Karpas-422 (cell line): ENCODE measurements around the gene OSCAR. TPM values are rescaled to one million over a fixed set of nuclear protein-coding genes. Genes with fewer than 3 reads are reported as not detected.

ENCODE experiments used
- DNase-seq: peaks from one replicate; pipeline ENCODE4 v3.0.0-alpha.2; 2015
- H2AFZ ChIP-seq: fragments of 200-600 bp; sonication (generic); 2 replicates; pipeline ENCODE4 v1.6.1; 2014; ENCODE audit warnings: antibody characterized with exemption, low read length, mixed read lengths
- H3K27ac ChIP-seq: fragments of 200-600 bp; sonication (generic); 2 replicates; pipeline ENCODE4 v1.5.1; 2014; ENCODE audit warnings: mild to moderate bottlenecking, low read length, moderate library complexity
- H3K27me3 ChIP-seq: fragments of 200-600 bp; sonication (generic); 2 replicates; pipeline ENCODE4 v1.6.1; 2014; ENCODE audit warnings: low read length, mixed read lengths
- H3K36me3 ChIP-seq: fragments of 200-600 bp; sonication (generic); 2 replicates; pipeline ENCODE4 v1.6.1; 2014; ENCODE audit warnings: low read length, mixed read lengths; ENCODE audit not compliant: insufficient read depth
- H3K4me1 ChIP-seq: fragments of 200-600 bp; sonication (generic); 2 replicates; pipeline ENCODE4 v1.6.1; 2014; ENCODE audit warnings: mild to moderate bottlenecking, low read length, mixed read lengths
- H3K4me2 ChIP-seq: fragments of 200-600 bp; sonication (generic); 2 replicates; pipeline ENCODE4 v1.6.1; 2014; ENCODE audit warnings: low read length, low read depth, mild to moderate bottlenecking; ENCODE audit not compliant: poor library complexity, severe bottlenecking
- H3K4me3 ChIP-seq: fragments of 200-600 bp; sonication (generic); 2 replicates; pipeline ENCODE4 v1.5.1; 2014; ENCODE audit warnings: mild to moderate bottlenecking, antibody characterized with exemption, low read length, mixed read lengths
- H3K79me2 ChIP-seq: fragments of 200-600 bp; sonication (generic); 2 replicates; pipeline ENCODE4 v1.6.1; 2014; ENCODE audit warnings: mild to moderate bottlenecking, low read length, mixed read lengths
- H3K9ac ChIP-seq: fragments of 200-600 bp; sonication (generic); 2 replicates; pipeline ENCODE4 v1.6.0; 2014; ENCODE audit warnings: low read length
- H3K9me2 ChIP-seq: fragments of 200-600 bp; sonication (generic), shearing (Covaris generic); replicated peaks from 2 replicates; pipeline ENCODE4 v1.6.0; 2014; ENCODE audit warnings: mild to moderate bottlenecking, low read length, moderate library complexity; ENCODE audit not compliant: insufficient read depth
- H3K9me3 ChIP-seq: fragments of 300-700, 200-600 bp; sonication (generic); 2 replicates; pipeline ENCODE4 v1.6.1; 2014; ENCODE audit warnings: low read length, mixed read lengths
- H4K20me1 ChIP-seq: fragments of 200-600 bp; sonication (generic); 2 replicates; pipeline ENCODE4 v1.6.1; 2014; ENCODE audit warnings: mild to moderate bottlenecking, antibody characterized with exemption, low read length, low read depth; ENCODE audit not compliant: insufficient read depth
- total RNA-seq: library from RNA; depleted of rRNA; stranded (reverse); fragments of >200 nt; shearing (Covaris generic); gene quantifications from 2 replicates; pipeline ENCODE4 v1.2.3, GENCODE V29; 2014; ENCODE audit warnings: low replicate concordance

OSCAR gene
- total RNA-seq, 1 experiment from 2014 or later, result not detected

GRCh38 chr19:54129617-54129996 lies 29.0 kb upstream of the OSCAR start:
- no peaks in the 10 kb centered on the region for H3K79me2 ChIP-seq

GRCh38 chr19:54128796-54129616 lies 28.4 kb upstream of the OSCAR start:
- H3K4me3 ChIP-seq, result no peak overlapping the region
- H3K36me3 ChIP-seq, result peaks cover 26% of the 10 kb centered on the region
- H3K27ac ChIP-seq, result no peak overlapping the region
- H2AFZ ChIP-seq, result no peak overlapping the region
- no peak for DNase-seq
- H4K20me1 ChIP-seq, result no peaks in the 10 kb centered on the region
- no peak overlapping the region for H3K4me2 ChIP-seq
- no peaks in the 10 kb centered on the region for H3K79me2 ChIP-seq
- H3K9me2 ChIP-seq, result no peaks in the 10 kb centered on the region
- H3K4me1 ChIP-seq, result no peaks in the 10 kb centered on the region
- H3K9me3 ChIP-seq, result no peaks in the 10 kb centered on the region
- no peak overlapping the region for H3K9ac ChIP-seq
- no peaks in the 10 kb centered on the region for H3K27me3 ChIP-seq

More at GRCh38 chr19:54129617-54129996, 29.0 kb upstream of the OSCAR start:
- no peak overlapping the region for H3K4me3 ChIP-seq
- no peaks in the 10 kb centered on the region for H3K4me1 ChIP-seq
- peaks cover 24% of the 10 kb centered on the region for H3K36me3 ChIP-seq
- H3K9me2 ChIP-seq, result no peaks in the 10 kb centered on the region
- H2AFZ ChIP-seq, result no peak overlapping the region
- no peak for DNase-seq
- H3K9ac ChIP-seq, result no peak overlapping the region
- H3K27ac ChIP-seq, result no peak overlapping the region
- no peaks in the 10 kb centered on the region for H4K20me1 ChIP-seq
- no peak overlapping the region for H3K4me2 ChIP-seq
- H3K9me3 ChIP-seq, result no peaks in the 10 kb centered on the region
- no peaks in the 10 kb centered on the region for H3K27me3 ChIP-seq

- no peak for DNase-seq
- H3K4me2 ChIP-seq, result no peak overlapping the region
- no peaks in the 10 kb centered on the region for H3K79me2 ChIP-seq
- H3K4me3 ChIP-seq, result no peak overlapping the region
- H3K36me3 ChIP-seq, result peaks cover 26% of the 10 kb centered on the region
- no peaks in the 10 kb centered on the region for H4K20me1 ChIP-seq
- no peaks in the 10 kb centered on the region for H3K9me2 ChIP-seq
- no peak overlapping the region for H3K27ac ChIP-seq
- no peak overlapping the region for H3K9ac ChIP-seq
- no peaks in the 10 kb centered on the region for H3K9me3 ChIP-seq
- no peak overlapping the region for H2AFZ ChIP-seq
- H3K4me1 ChIP-seq, result no peaks in the 10 kb centered on the region
- H3K27me3 ChIP-seq, result no peaks in the 10 kb centered on the region
These were observed 27.8 kb upstream of the OSCAR start for GRCh38 chr19:54128441-54128725.

GRCh38 chr19:54127688-54128440 lies 27.3 kb upstream of the OSCAR start:
- no peak overlapping the region for H2AFZ ChIP-seq
- H3K4me1 ChIP-seq, result no peaks in the 10 kb centered on the region
- no peaks in the 10 kb centered on the region for H3K79me2 ChIP-seq
- no peaks in the 10 kb centered on the region for H3K9me2 ChIP-seq
- H3K36me3 ChIP-seq, result peaks cover 26% of the 10 kb centered on the region
- H3K9me3 ChIP-seq, result no peaks in the 10 kb centered on the region
- no peak overlapping the region for H3K4me2 ChIP-seq
- H3K4me3 ChIP-seq, result no peak overlapping the region
- H3K27ac ChIP-seq, result no peak overlapping the region
- DNase-seq, result no peak
- no peak overlapping the region for H3K9ac ChIP-seq
- no peaks in the 10 kb centered on the region for H4K20me1 ChIP-seq
- no peaks in the 10 kb centered on the region for H3K27me3 ChIP-seq

GRCh38 chr19:54125713-54126112 lies 25.1 kb upstream of the OSCAR start:
- H3K9me3 ChIP-seq, result no peaks in the 10 kb centered on the region
- no peaks in the 10 kb centered on the region for H3K4me1 ChIP-seq
- no peaks in the 10 kb centered on the region for H3K9me2 ChIP-seq
- no peak overlapping the region for H3K9ac ChIP-seq
- H4K20me1 ChIP-seq, result no peaks in the 10 kb centered on the region
- DNase-seq, result no peak
- H3K27ac ChIP-seq, result no peak overlapping the region
- H2AFZ ChIP-seq, result no peak overlapping the region
- H3K27me3 ChIP-seq, result no peaks in the 10 kb centered on the region
- peaks cover 21% of the 10 kb centered on the region for H3K36me3 ChIP-seq
- H3K79me2 ChIP-seq, result no peaks in the 10 kb centered on the region
- no peak overlapping the region for H3K4me2 ChIP-seq
- no peak overlapping the region for H3K4me3 ChIP-seq

GRCh38 chr19:54124393-54124792 lies 23.8 kb upstream of the OSCAR start:
- no peak overlapping the region for H3K9ac ChIP-seq
- peaks cover 23% of the 10 kb centered on the region for H3K36me3 ChIP-seq
- no peaks in the 10 kb centered on the region for H3K79me2 ChIP-seq

GRCh38 chr19:54123682-54124081 lies 23.1 kb upstream of the OSCAR start:
- Histone ChIP-seq H3K27me3 (no peaks in the 10 kb centered on the region), H3K4me2 (no peak overlapping the region), H3K4me3 (no peak overlapping the region), H4K20me1 (no peaks in the 10 kb centered on the region), H3K4me1 (no peaks in the 10 kb centered on the region), H3K36me3 (peaks cover 22% of the 10 kb centered on the region), H2AFZ (no peak overlapping the region), H3K27ac (no peak overlapping the region), H3K79me2 (no peaks in the 10 kb centered on the region), H3K9ac (no peak overlapping the region), H3K9me3 (no peaks in the 10 kb centered on the region), H3K9me2 (no peaks in the 10 kb centered on the region)
- no peak for DNase-seq

More at GRCh38 chr19:54124393-54124792, 23.8 kb upstream of the OSCAR start:
- Histone ChIP-seq H4K20me1 (no peaks in the 10 kb centered on the region), H2AFZ (no peak overlapping the region), H3K4me3 (no peak overlapping the region), H3K9me2 (no peaks in the 10 kb centered on the region), H3K9me3 (no peaks in the 10 kb centered on the region), H3K27ac (no peak overlapping the region), H3K4me1 (no peaks in the 10 kb centered on the region), H3K4me2 (no peak overlapping the region), H3K27me3 (no peaks in the 10 kb centered on the region)
- no peak for DNase-seq

GRCh38 chr19:54121259-54121658 lies 20.7 kb upstream of the OSCAR start:
- H3K36me3 ChIP-seq, result peaks cover 17% of the 10 kb centered on the region; the same call in 1 of the 2 replicates
- no peak for DNase-seq

More at GRCh38 chr19:54121259-54121658, 20.7 kb upstream of the OSCAR start:
- peaks cover 9% of the 10 kb centered on the region for H3K4me1 ChIP-seq
- peaks cover 21% of the 10 kb centered on the region for H3K79me2 ChIP-seq
- no peak overlapping the region for H2AFZ ChIP-seq
- no peak overlapping the region for H3K9ac ChIP-seq
- H3K27ac ChIP-seq, result no peak overlapping the region
- H3K9me2 ChIP-seq, result no peaks in the 10 kb centered on the region
- H3K27me3 ChIP-seq, result no peaks in the 10 kb centered on the region
- H3K4me2 ChIP-seq, result no peak overlapping the region
- H4K20me1 ChIP-seq, result peaks cover 9% of the 10 kb centered on the region; the same call in 1 of the 2 replicates
- no peak overlapping the region for H3K4me3 ChIP-seq
- no peaks in the 10 kb centered on the region for H3K9me3 ChIP-seq
